GM23248 (cell line): Measurements from ENCODE around the gene TP53AIP1. TPM values are rescaled to one million over a fixed set of nuclear protein-coding genes. Genes with fewer than 3 reads are reported as not detected.

ENCODE experiments used
- DNase-seq: peaks from one replicate; pipeline ENCODE4 v3.0.0-alpha.2; 2015
- H2AFZ ChIP-seq: fragments of 200-600 bp; sonication (generic); 2 replicates; pipeline ENCODE4 v1.6.1; 2016; ENCODE audit warnings: antibody characterized with exemption
- H3F3A ChIP-seq: fragments of 200-600 bp; sonication (generic); 2 replicates; pipeline ENCODE4 v1.6.1; 2016; ENCODE audit warnings: mild to moderate bottlenecking, antibody characterized with exemption, mixed run types; ENCODE audit not compliant: insufficient read depth
- H3K27ac ChIP-seq: fragments of 200-600 bp; sonication (generic); 2 replicates; pipeline ENCODE4 v1.5.1; 2016; ENCODE audit warnings: mild to moderate bottlenecking
- H3K27me3 ChIP-seq: fragments of 200-600 bp; sonication (generic); replicated peaks from 2 replicates; pipeline ENCODE4 v1.6.1; 2016; ENCODE audit warnings: mild to moderate bottlenecking; ENCODE audit not compliant: insufficient read depth
- H3K36me3 ChIP-seq: fragments of 200-600 bp; sonication (generic); 2 replicates; pipeline ENCODE4 v1.6.1; 2016; ENCODE audit warnings: low read depth, mild to moderate bottlenecking
- H3K4me1 ChIP-seq: fragments of 200-600 bp; sonication (generic); 2 replicates; pipeline ENCODE4 v1.6.1; 2016; ENCODE audit warnings: mild to moderate bottlenecking; ENCODE audit not compliant: insufficient read depth
- H3K4me2 ChIP-seq: fragments of 200-600 bp; sonication (generic); one replicate; pipeline ENCODE4 v1.6.1; 2016; ENCODE audit warnings: mild to moderate bottlenecking; ENCODE audit not compliant: unreplicated experiment
- H3K4me3 ChIP-seq: fragments of 200-600 bp; sonication (generic); 2 replicates; pipeline ENCODE4 v1.5.1; 2016; ENCODE audit warnings: mild to moderate bottlenecking
- H3K79me2 ChIP-seq: fragments of 200-600 bp; sonication (generic); 2 replicates; pipeline ENCODE4 v1.6.1; 2016; ENCODE audit warnings: mild to moderate bottlenecking; ENCODE audit not compliant: insufficient read depth
- H3K9ac ChIP-seq: fragments of 200-600 bp; sonication (generic); 2 replicates; pipeline ENCODE4 v1.6.1; 2016; ENCODE audit warnings: mild to moderate bottlenecking
- H3K9me2 ChIP-seq: fragments of 200-600 bp; sonication (generic); 2 replicates; pipeline ENCODE4 v1.6.1; 2016; ENCODE audit warnings: mixed run types, mild to moderate bottlenecking, moderate library complexity; ENCODE audit not compliant: insufficient read depth
- H3K9me3 ChIP-seq: fragments of 200-600 bp; sonication (generic); one replicate; pipeline ENCODE4 v1.6.1; 2017; ENCODE audit warnings: low read depth
- H4K20me1 ChIP-seq: fragments of 200-600 bp; sonication (generic); 2 replicates; pipeline ENCODE4 v1.6.0; 2016; ENCODE audit not compliant: insufficient read depth
- EZH2 ChIP-seq: fragments of 200-600 bp; sonication (generic); IDR thresholded peaks from 2 replicates; pipeline ENCODE4 v1.6.1; 2018; ENCODE audit warnings: antibody characterized with exemption, mild to moderate bottlenecking; ENCODE audit not compliant: insufficient read depth, poor library complexity, severe bottlenecking
- EZH2phosphoT487 ChIP-seq: fragments of 200-600 bp; sonication (generic); IDR thresholded peaks from 2 replicates; pipeline ENCODE4 v1.6.1; 2018; ENCODE audit warnings: antibody characterized with exemption, moderate library complexity, mild to moderate bottlenecking, low read depth; ENCODE audit not compliant: insufficient read depth
- WGBS, 2 experiments: methylation state at CpG; one replicate each; pipeline ENCODE4 v1.1.6; 2015 to 2017; ENCODE audit warnings: low lambda C conversion rate in 2 of 2, low coverage in 1 of 2; ENCODE audit errors: missing lambda C conversion rate in 2 of 2; 5-methylcytosine and 5-hydroxymethylcytosine counted together
- in situ Hi-C: fragments of 300-500 bp; cut with MboI; formaldehyde crosslinking; loops from 2 replicates; pipeline ENCODE4 v1.15.0; 2020
- polyA plus RNA-seq: library from polyadenylated mRNA; unstranded; fragments of >200 nt; fragmentation: Nextera tagmentation; extraction: Ambion mirVana; gene quantifications from 2 replicates; pipeline ENCODE4 v1.2.1, GENCODE V29; 2016
- total RNA-seq: library from RNA; depleted of rRNA; stranded (reverse); fragments of >200 nt; shearing (Covaris generic); gene quantifications from 2 replicates; pipeline ENCODE4 v1.2.3, GENCODE V29; 2014

The TP53AIP1 gene
- total and polyA plus RNA-seq, 2 experiments from 2014 or later, result not detected

- H3K27ac ChIP-seq, result no peak overlapping the region
- no peaks in the 10 kb centered on the region for H3F3A ChIP-seq
- no peak overlapping the region for H3K4me3 ChIP-seq
- no peaks in the 10 kb centered on the region; the same call in 1 of the 2 replicates for H3K36me3 ChIP-seq
- H4K20me1 ChIP-seq, result no peaks in the 10 kb centered on the region
- 51 to 56% methylated on average over 4 of the region's 4 CpGs for WGBS, 2 experiments
- in situ Hi-C loops, result loop anchor here (25.0 kb wide), 1 partner anchor 803 kb away; no protein-coding TSS in a partner anchor
- no peak overlapping the region for H2AFZ ChIP-seq
- H3K4me1 ChIP-seq, result no peaks in the 10 kb centered on the region
- TF ChIP-seq EZH2, result no peak
- DNase-seq, result no peak
- H3K4me2 ChIP-seq, result no peak overlapping the region
- H3K9ac ChIP-seq, result no peak overlapping the region
- H3K27me3 ChIP-seq, result no peaks in the 10 kb centered on the region
- H3K9me2 ChIP-seq, result no peaks in the 10 kb centered on the region
- no peaks in the 10 kb centered on the region for H3K9me3 ChIP-seq
- H3K79me2 ChIP-seq, result no peaks in the 10 kb centered on the region
Measured at GRCh38 chr11:128965485-128965884, 22.8 kb upstream of the TP53AIP1 start.

GRCh38 chr11:128964463-128964930, 21.8 kb upstream of the TP53AIP1 start:
- H3K36me3 ChIP-seq, result no peaks in the 10 kb centered on the region
- H3K27me3 ChIP-seq, result no peaks in the 10 kb centered on the region
- H3K4me3 ChIP-seq, result no peak overlapping the region
- in situ Hi-C loops, result loop anchor here (25.0 kb wide), 1 partner anchor 802 kb away; no protein-coding TSS in a partner anchor
- no peaks in the 10 kb centered on the region for H3K9me2 ChIP-seq
- WGBS, 2 experiments, result 85 to 89% methylated on average over 7 of the region's 7 CpGs
- no peak overlapping the region for H3K4me2 ChIP-seq
- no peak for DNase-seq
- H2AFZ ChIP-seq, result no peak overlapping the region
- no peaks in the 10 kb centered on the region for H4K20me1 ChIP-seq
- no peaks in the 10 kb centered on the region for H3K4me1 ChIP-seq
- H3K27ac ChIP-seq, result no peak overlapping the region
- no peaks in the 10 kb centered on the region for H3F3A ChIP-seq
- H3K79me2 ChIP-seq, result no peaks in the 10 kb centered on the region
- H3K9ac ChIP-seq, result no peak overlapping the region
- H3K9me3 ChIP-seq, result no peaks in the 10 kb centered on the region
- TF ChIP-seq EZH2 (no peak), EZH2phosphoT487 (no peak)

GRCh38 chr11:128963744-128964325, 21.2 kb upstream of the TP53AIP1 start:
- H3K4me3 ChIP-seq, result no peak overlapping the region
- H4K20me1 ChIP-seq, result no peaks in the 10 kb centered on the region
- H3K4me1 ChIP-seq, result no peaks in the 10 kb centered on the region
- H3K9me3 ChIP-seq, result no peaks in the 10 kb centered on the region
- no peak overlapping the region for H2AFZ ChIP-seq
- TF ChIP-seq EZH2phosphoT487, result no peak
- TF ChIP-seq EZH2, result no peak
- no peak overlapping the region for H3K27ac ChIP-seq
- H3K9ac ChIP-seq, result no peak overlapping the region
- H3K9me2 ChIP-seq, result no peaks in the 10 kb centered on the region
- H3K27me3 ChIP-seq, result no peaks in the 10 kb centered on the region
- H3K79me2 ChIP-seq, result no peaks in the 10 kb centered on the region
- no peaks in the 10 kb centered on the region for H3K36me3 ChIP-seq
- no peaks in the 10 kb centered on the region for H3F3A ChIP-seq
- no peak overlapping the region for H3K4me2 ChIP-seq
- 60 to 81% methylated on average over 3 of the region's 3 CpGs for WGBS, 2 experiments
- DNase-seq, result no peak
- in situ Hi-C loops, result loop anchor here (25.0 kb wide), 1 partner anchor 802 kb away; no protein-coding TSS in a partner anchor

- Histone ChIP-seq H3K27me3 (no peaks in the 10 kb centered on the region), H3K9me3 (no peaks in the 10 kb centered on the region), H3K4me1 (no peaks in the 10 kb centered on the region), H2AFZ (no peak overlapping the region), H3K4me2 (no peak overlapping the region), H3K79me2 (no peaks in the 10 kb centered on the region), H3K4me3 (no peak overlapping the region), H4K20me1 (no peaks in the 10 kb centered on the region), H3F3A (no peaks in the 10 kb centered on the region), H3K9me2 (no peaks in the 10 kb centered on the region), H3K9ac (no peak overlapping the region), H3K27ac (no peak overlapping the region), H3K36me3 (no peaks in the 10 kb centered on the region)
- in situ Hi-C loops, result loop anchor here (25.0 kb wide), 1 partner anchor 801 kb away; no protein-coding TSS in a partner anchor
- 82 to 85% methylated on average over 5 of the region's 5 CpGs for WGBS, 2 experiments
- DNase-seq, result no peak
- TF ChIP-seq EZH2 (no peak), EZH2phosphoT487 (no peak)
Measured at GRCh38 chr11:128962896-128963295, 20.2 kb upstream of the TP53AIP1 start.
